Stimulated activated CD4-positive, alpha-beta T cell treated with anti-CD3 and anti-CD28 coated beads, TNF-alpha, amount 100 ng/mL, for 1 hour (primary cell): ENCODE measurements around the gene SETD3.

Source experiments
- DNase-seq, 3 donors: peaks; one replicate each; pipeline ENCODE4 v3.0.0-alpha.2; 2020; ENCODE audit warnings: low read depth in 3 of 3, low spot score in 1 of 3

SETD3 gene

DNA sequence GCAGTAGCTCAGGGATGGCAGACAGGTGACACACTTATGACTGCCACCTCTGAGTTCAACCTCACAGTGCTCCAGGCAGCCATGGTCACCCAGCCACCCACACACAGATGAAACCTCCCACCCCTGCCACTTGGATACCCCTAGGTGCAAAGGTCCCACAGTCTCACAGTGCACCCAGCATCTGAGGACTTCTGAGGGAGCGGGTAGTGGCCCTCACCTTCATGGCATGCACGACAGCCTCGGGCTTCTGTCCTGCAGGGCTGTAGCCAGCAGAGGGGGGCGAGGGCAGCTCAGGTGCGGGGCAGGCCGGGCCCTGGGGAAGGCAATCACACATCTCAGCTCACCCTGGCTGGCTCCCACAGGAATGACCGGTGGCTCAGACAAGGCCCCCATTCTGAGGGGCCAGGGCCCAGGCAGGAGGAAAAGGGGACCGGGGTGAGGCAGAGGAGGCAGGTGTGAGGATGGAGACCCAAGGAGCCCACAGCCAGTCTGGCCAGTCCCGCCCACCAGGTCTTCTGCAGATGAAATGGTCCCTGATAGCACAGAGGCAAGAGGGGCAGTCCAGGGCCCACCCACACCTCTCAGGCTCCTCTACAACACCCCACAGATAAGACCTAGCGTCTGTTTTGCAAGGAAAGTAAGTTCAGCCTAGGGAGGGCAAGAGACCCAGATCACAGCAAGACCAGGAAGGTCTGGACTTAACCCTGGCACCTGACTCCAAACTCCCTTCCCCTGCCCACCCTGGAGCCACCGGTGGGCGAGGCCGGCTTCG lies 36.4 kb upstream of the SETD3 start:
- DNase-seq = no peak

DNA sequence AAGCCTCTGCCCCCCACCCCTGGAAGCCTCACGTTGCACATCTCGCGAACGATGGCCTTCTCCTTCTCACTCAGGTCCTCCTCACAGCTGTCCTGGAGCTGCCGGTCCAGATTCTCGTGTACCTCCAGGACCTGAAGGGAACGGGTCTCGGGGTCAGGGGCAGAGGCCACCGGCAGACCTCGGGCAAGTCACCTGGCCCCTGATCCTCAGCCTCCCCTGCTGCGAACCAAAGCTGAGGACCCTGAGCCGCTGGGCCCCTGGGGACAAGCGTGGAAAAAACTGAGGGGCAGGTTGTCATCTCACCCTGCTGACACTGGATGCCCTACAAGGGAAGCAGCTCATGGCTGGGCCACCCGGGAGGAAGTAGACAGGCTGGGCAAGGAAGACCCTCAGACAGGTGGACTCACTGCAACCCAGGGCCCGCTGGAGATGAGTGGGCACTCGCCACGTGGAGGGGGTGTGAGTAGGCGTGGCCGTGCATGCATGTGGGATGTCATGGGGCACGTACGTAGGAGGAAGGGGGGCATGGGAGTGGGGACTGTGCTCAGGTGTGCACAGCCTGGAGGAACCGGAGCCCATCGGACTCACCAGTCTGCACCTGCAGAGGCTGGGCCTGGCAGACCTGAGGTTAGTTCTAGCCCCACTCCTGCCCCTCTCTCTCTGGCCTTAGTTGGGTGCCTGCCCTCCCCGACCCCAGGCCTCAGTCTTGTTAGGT lies 35.7 kb upstream of the SETD3 start:
- no peak for DNase-seq

DNA sequence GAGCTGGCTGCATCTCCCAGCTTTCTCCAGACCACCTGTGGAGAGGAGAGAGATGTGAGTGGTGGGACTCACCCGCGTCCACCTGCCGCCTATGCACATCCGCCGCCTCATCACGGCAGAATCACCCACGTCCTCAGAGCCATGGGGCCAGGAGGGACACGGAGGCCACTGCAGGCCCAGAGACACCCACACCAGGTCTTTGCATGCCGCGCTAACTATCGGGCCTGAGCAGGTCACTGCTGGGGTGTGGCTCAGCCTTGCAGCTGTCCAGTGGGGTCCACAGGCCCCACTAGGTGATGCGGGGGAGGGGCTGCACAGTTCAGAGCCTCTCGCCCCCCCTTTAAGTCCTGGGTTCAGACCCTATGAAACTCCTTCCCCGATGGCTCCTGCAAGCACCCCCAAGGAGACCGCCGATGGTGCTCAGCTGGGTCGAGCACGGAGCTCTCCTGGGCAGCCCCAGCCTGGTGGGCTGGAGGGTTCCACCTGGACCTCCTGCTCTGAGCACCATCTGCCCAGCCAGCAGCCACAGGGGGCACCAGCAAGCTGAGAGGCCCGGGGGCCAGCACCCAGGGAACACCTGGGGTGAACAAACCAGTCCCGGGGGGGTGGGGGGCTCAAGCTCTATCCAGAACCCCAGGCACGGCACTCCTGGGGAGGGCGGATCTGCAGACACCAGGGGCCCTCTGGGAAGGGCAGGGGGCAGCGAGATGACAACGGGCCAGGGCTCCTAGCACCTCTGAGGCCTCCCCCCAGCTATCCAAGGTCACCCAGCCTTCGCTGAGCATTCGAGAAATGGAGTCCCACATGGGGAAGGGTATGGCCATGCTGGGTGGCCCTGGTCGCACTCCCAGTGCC lies 34.9 kb upstream of the SETD3 start:
- no peak for DNase-seq

DNA sequence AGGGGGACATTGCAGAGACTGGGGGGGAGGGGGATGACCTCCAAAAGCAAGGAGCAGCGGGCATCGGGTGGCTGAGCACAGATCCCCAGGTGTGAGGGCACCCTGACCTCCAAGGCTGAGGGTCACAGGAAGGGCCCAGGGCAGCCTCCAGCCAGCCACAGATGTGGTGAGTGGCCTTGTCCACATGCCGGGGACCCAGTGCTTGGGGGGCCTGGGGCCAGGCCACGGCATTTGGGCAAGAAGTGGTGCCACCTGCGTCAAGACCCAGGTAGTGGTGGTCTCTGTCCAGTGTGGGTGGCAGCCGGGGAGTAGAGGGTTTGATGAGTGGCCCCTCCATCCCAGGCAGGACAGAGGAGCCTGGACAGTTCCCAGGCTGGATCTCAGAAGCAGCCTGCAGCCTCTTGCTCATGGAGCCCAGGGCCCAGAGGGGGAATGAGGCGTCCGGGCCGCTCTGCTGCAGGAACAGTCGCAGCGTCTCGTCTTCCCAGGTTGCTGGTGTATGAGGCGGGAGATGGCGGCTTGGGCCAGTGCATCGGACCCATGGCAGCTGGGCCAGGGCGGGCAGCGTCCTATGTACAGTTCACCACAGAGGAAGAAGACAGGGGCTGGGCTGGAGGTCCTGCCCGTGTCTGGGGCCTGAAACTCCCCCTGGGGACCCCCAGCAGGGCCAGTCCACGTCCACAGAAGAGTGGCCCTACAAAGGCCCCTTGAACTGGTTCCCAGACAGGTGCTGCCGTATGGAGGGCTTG lies 34.1 kb upstream of the SETD3 start:
- no peak for DNase-seq

DNA sequence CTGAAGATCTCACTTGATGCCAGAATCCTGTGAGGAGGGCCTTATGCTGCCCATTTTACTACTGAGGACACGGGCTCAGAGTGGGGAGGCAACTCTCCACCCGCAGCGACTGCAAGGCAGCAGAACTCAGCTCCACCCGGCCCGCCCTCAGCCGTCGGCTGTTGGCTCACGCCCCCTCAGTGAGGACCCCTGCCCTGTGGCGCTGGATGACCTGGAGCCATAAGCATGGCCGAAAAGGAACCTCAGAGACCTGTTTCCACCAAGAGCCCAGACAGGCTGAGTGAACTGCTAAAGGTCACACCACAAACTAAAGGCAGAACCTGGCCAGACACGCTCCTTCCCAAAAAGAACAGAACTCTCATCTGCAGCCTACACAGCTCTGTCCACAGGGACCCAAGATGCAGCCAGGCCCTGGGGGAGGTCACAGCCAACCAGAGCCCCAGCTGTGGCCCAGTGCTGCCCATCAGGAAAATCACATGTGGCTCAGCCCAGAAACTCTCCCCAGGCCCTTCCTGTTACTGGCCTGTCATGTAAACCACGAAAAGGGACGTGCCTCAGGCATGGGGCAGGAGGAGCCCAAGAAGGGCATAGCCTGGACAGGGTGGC lies 33.4 kb upstream of the SETD3 start:
- no peak for DNase-seq

DNA sequence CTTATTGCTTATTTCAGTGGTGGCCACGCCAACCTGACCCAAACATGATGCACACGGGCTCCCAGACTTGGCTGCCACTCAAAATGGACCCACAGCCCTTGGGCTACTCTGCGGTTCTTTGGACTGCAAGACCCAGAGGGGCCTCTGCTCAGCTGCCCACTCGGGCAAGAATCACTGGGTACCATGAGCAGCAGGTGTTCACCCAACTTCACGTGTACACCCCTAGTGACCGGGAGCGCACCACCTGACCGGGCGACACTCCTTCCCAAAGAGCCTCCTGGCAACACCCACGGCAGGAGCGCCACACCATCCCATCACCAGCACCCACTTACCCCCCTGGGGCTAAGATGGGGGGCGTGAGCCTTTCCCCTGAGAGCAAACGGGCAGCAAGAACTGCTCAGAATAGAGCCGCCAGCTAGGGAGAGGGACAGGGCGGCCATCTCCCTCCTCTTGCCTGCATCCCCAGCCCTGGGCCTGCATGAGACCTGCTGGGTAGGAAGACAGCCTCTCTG lies 32.6 kb upstream of the SETD3 start:
- DNase-seq = no peak

DNA sequence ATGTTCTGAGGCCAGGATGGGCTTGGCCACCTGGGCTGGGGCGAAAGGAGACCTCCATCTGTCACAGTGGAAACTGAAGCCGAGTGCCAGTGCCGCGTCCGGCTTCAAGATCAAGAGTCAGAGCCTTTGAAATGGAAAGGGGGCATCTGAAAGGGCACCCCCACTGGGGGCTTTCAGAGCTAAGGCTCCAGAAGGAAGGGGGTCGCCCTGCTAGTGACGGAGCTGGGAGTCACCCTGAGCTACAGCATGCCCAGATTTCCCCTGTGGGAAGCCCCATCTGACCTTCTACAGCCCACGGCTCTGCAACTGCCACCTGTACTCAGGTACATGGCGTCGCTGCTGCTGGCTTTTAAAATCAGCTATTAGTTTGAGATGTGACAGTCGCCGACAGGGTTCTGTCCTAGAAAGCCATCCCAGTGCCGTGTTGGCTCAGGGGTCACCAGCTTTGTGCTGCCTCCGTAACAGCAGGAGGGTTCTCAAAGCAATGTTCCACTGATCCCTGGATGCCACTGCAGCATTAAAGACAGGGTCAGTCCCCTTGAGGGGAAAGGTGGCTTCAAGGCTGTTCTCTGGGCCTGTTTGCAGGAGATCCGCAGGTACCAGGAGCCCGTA lies 32.0 kb upstream of the SETD3 start:
- no peak for DNase-seq

DNA sequence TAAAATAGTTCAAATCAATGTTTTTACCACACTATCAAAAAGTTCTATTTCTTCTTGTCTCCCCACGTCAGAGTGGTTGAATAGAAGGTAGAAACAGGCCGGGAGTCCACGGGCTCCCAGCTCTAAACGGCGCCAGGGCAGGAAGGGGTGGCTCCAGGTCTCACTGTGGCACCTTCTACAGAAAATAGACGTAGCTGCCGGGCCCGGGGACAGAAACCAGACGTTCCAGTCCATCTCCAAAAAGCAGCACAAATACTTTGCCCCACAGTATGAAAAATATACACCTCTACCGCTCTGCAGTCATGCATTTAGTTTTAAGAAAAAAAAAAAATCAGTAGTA lies 31.4 kb upstream of the SETD3 start:
- no peak for DNase-seq

DNA sequence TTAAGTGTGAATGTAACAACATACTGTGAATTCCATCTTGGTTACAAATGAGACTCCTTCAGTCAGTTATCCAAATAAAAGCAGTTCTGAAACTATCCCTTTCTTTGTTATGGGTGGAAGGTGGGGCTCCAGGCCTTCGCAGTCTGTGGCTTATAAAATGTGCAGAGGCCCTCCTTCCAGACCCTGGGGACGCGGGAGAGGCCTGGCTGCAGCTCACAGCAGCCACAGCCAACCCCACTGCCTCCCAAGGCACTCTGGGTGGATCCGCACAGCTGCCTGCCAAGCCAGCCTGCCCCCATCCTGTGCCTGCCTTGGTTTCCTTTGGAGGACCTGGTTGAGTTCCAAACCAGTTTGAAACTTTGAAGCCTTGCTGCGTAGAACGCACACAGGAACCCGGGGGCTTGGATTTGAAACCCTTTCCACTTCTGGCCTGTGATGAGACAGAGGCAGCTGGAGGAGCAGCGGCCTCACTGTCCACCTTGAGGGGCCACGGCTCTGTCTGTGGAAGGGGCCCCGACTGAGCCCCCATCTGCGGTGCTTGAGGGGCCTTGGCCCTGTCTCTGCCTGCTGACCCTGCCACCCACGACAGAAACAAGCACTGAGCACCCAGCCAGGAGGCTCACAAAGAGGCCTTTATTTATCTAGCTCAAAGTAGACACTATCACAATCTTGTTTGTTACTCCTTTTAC lies 30.9 kb upstream of the SETD3 start:
- DNase-seq = no peak

DNA sequence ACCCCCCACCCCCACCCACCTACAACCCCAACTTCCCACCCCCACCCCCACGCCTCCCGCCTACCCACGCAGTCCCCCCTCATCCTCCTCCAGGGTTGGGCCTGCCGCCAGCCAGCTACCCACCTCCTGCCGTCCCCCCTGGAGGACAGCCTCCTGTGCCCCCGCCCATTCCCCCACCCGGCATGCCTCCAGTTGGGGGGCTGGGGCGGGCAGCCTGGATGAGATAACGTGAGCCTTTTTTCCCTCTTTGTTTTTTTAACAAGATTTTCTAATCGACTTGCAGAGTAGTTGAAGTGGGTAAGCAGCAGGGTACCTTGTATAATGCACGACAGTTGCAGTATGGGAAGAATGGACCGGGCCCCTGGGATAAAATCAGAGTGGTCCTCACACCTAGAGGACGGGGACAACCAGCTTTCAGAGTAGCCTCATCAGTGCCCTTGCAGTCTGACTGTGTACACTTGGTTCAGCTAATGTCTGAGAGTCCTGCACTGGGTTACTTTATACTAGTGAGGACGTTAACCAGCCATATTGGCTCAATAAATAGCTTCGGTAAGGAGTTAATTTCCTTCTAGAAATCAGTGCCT lies 30.0 kb upstream of the SETD3 start:
- DNase-seq = no peak

DNA sequence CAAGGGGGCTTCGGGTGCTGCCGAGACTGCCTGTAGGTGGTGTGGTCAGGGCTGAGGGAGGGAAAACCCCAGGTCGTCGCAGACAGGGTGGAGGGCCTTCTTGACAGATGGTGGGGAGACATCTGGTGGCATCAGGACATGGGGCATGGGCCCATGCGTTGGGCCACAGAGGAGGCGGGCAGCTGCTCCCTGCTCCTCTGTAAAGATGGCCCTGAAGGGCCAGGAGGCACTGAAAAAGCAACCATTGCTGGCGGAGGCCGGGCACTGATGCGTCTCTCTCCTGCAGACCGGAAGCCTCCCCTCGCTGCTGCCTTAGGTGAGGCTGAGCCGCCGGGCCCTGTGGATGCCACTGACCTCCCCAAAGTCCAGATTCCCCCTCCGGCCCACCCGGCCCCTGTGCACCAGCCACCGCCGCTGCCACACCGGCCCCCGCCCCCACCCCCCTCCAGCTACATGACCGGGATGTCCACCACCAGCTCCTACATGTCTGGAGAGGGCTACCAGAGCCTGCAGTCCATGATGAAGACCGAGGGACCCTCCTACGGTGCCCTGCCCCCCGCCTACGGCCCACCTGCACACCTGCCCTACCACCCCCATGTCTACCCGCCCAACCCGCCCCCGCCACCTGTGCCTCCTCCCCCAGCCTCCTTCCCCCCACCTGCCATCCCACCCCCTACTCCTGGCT lies 29.4 kb upstream of the SETD3 start:
- no peak for DNase-seq

DNA sequence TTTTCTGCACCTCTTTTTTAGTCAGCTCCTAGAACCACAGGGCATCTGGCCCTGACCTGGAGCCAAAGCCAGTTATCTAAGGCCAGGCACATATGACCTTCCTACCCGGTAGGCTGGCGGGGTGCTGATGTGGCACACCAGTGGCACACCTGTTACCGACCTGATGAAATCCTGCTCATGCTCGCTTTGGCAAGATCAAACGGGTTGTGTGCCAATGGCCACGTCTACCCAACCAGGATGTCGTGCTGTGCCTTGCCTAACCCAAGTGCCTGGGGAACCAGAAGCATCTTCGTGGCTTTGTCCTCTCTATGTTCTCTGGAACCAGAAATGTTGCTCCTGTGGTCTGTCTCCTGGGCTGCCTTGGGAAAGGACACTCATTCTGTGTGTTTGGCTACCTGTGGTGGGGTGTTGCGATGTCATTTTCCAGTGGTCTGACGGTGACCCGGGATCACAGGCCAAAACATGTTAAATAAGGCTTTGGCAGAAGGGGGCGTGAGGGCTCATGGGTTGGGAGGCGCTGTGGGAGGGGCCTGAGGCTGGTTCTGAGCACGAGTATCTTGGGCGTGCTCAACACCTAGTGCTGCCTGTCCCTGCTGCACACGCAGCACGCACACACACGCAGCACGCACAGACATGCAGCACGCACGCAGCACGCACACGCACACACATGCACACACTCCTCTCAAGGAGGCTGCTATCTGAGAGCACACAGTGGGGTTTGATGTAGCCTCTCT lies 28.4 kb upstream of the SETD3 start:
- no peak for DNase-seq

DNA sequence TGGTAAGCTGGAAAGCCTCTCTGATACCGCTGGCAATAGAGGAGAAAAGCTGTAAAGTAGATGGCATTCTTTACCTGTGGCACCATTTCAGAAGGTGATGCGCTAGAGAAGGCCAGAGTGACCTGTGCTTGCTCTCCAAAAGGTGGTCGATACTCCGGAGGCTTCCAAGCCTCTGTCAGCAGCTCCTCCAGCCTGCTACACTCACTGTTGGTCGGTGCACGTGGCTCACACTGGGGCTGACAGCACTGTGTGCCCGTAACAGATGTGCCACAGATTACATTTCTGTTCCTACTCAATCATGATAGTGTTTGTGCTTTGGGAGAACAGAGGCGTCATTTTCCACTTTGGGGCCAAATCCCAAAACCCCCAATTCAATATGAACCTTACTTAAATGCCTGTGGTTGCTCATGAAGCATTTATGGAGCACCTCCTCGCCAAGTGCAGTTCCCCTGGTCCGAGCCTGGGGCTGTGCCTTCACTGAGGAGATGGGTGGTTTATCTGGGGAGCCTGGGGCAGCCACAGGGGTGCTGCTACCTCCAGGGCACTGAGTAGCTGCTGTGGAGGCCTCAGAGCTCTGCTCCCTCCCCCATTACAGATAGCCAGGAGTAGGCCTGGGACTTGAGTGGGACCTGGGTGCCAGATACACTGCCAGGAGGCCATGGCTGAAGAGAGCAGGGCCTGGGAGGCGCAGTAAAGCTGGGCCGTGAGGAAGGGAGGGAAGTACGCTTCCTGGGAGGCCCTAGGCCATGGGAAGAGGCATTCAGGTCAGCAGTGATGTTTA lies 27.4 kb upstream of the SETD3 start:
- DNase-seq = no peak

DNA sequence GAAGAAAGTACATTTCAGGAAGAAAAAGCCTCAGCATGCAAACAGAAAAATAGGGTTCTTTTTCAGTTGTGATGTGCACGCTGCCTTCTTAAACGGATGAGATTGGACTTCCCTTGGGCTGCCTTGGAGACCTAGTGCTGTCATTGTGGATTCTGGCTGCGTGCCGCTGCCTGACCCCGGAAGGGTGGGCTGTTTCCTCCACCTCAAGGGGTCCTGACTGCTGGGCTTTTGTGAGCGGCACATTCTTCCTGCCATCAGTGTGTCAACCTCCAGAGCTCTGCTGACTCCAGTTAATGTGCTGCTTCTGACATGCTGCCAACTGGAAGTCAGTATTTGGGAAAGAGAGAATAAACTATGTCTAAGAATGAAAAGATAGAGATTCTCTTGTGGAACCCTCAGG lies 25.6 kb upstream of the SETD3 start:
- DNase-seq = no peak

DNA sequence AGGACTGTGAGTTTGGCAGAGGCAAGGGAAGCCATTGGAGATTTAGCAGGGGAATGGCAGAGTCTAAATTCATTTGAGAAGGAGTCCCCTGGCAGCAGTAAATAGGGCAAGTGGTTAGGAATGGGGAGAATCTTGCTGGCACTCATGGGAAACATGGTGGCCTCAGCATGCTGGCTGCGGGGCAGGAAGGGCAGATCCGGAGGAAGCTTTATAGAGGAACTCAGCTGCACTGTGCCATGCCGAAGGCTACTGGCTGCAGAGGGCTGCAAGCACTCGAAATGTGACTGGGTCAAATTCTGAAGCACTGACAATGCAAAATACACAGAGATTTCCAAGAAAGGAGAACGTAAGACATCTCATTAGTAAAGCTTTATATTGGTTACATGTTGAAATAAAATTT lies 24.4 kb upstream of the SETD3 start:
- no peak for DNase-seq

DNA sequence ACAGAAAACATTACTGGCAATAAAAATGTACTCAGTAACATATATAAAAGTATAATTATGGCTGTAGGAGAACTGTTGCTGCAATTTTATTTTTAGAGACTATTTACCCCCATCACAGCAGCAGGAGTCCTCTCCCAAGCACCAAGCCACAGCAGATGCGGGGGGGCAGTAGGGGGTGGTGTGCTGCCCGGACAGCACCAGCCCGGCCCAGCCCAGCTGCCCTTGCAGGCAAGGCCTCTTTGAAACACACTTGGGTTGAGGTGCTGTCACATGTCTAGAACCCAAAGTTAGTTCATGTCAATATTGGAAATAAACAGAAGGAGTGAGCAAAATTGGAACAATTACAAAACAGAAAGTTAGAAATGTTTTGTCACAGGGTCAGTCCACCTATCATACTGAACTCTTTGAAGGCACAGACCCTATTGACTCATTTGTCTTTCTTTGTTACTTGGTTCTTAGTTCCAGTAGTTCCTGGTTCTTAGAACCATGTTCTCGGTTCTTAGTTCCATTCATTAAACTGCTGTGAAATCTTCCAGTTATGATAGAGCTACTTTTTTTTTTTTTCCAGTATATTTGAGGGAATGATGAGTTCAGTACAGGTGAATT lies 23.3 kb upstream of the SETD3 start:
- DNase-seq = no peak

DNA sequence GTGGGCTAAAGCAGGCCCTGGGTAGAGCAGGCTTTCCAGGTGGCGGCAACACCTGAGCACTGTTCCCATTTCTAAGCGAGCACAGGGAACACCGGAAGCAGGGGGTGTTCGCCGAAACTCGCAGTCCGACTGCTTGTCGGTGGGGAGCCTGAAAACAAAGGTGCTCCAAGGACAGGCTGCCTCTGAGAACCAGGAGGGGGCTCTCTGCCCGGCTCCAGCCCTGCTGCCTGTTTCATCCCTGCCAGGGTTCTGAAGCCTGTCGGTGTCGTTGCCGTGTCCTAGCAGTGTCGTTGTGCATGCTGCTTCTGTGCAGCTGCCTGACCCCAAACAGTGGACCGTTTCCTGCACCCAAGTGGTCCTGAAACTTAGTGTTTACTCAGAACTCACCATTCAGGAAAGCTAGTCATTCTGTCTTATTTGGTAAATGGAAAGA lies 22.3 kb upstream of the SETD3 start:
- no peak for DNase-seq
